Skin of body (tissue), 2 donors: ENCODE results near the gene FAM151A. TPM values are rescaled to one million over a fixed set of nuclear protein-coding genes. Genes with fewer than 3 reads are reported as not detected.
"Not testable (repeated sequence)": the region's sequence is repeated elsewhere in the genome, so short reads cannot be mapped to it uniquely, and the experiment has no call there.

ENCODE experiments used
- DNase-seq: peaks from one replicate; lab custom pipeline; 2025; lab: John Stamatoyannopoulos, UW
- total RNA-seq: library from RNA; depleted of rRNA; stranded (reverse); fragments of >200 nt; gene quantifications from one replicate; pipeline ENCODE4 v1.2.3, GENCODE V29; 2014

Gene FAM151A
- total RNA-seq, 1 donor from 2014 or later, result not detected

DNA sequence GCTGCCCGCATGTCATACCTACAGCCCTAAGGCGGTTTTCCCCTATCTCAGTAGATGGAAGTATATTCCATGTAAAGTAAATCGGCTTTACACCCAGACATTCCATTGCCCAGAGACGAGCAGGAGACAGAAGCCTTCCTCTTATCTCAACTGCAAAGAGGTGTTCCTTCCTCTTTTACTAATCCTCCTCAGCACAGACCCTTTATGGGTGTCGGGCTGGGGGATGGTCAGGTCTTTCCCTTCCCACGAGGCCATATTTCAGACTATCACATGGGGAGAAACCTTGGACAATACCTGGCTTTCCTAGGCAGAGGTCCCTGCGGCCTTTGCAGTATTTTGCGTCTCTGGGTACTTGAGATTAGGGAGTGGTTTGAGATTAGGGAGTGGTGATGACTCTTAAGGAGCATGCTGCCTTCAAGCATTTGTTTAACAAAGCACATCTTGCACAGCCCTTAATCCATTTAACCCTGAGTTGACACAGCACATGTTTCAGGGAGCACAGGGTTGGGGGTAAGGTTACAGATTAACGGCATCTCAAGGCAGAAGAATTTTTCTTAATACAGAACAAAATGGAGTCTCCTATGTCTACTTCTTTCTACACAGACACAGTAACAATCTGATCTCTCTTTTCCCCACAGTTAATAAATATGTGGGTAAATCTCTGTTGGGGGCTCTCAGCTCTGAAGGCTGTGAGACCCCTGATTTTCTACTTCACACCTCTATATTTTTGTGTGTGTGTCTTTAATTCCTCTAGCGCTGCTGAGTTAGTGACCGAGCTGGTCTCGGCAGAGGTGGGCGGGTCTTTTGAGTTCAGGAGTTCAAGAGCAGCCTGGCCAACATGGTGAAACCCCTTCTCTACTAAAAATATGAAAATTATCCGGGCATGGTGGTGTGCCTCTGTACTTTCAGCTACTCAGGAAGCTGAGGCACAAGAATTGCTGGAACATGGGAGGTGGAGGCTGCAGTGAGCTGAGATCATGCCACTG lies 13.4 kb upstream of the FAM151A start:
- DNase-seq, result not testable (repeated sequence)

DNA sequence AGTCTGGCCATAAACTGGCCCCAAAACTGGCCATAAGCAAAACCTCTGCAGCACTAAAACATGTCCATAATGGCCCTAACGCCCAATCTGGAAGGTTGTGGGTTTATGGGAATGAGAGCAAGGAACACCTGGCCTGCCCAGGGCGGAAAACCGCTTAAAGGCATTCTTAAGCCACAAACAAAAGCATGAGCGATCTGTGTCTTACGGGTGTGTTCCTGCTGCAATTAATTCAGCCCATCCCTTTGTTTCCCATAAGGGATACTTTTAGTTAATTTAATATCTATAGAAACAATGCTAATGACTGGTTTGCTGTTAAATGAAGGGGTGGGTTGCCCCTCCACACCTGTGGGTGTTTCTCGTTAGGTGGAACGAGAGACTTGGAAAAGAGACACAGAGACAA lies 12.5 kb upstream of the FAM151A start:
- DNase-seq, result not testable (repeated sequence)

DNA sequence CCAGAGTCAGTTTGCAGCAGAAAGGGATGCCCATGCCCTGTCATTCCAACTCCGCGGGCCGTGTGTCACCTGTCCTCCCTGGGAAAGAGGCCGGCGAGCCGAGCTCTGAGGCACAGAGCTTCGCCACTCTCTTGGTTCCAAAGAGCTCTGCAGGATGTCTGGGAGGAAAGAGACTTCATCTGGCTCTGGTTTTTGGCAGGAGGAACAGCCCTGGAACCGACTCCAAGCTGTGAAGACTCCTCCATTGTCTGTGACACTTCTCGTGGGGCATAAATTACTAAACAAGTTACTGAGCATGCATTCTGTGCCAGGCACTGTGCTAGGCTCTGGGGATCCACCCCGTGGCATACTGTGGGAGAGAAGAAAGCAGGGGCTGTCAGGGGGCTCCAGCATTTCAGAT lies 3.9 kb upstream of the FAM151A start:
- no peak for DNase-seq

DNA sequence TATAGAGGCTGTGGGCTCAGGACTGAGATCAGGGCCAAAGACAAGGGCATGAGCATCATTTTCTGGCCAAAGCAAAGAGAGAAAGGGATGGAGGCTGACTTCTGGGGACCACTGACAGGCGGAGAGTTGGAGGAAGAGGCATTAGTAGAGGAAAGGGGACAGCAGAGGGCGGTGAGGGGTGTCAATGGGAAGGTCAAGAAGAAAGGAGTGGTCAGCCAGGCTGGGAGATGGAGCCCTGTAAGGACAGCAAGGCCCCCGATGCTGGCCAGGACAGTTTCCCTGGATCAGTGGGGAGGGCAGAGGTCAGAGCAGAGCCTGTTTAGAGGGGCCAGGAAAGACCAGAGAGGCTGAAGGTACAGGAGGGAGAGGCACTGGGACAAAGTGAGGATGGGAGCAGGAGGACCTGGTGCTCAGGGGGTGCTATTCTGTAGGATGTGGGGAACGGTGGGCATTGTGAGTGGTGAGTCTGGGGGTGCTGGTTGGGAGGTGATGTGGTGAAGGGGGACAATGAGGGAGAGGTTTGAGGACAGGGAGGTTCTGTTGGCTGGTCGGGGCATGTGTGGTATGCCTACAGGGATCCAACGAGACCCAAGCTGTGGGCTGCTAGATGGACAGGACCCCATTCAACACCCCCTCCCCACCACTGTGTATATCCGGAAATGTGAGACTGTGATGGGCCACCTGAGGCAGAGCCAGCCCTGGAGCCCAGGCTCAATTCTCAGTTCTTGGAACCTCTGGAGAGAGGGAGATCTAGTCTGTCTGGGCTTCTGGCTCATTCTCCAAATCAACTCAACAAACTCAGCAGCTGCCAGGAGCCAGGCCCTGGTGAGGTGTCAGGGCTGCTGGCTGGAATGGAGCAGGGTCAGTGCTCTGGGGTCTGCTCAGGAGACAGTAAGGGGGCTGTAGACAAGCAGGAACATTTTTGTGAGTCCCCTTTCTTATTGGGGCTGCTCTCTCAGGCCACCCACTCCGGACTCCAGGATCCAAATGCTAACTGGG lies 1.4 kb upstream of the FAM151A start:
- no peak for DNase-seq

DNA sequence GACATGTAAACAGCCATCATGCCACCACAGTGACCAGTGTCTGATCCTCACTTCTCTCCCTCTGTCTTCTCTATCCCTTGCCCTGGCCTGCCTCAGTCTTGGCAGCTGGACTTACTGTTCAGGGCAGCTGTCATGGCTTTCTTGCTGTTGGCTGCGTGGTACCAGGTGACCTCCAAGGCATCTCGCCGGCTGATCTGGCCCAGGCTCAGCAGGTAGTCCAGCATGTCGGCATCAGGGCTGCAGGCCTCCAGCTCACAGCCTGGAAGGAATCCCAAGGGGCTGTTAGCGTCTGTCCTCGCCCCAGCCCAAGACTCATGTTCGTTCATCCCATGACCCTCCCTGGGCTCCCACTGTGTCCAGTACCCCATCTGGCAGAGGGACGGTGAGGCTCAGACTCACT lies 3.6 kb downstream of the FAM151A start:
- no peak for DNase-seq

DNA sequence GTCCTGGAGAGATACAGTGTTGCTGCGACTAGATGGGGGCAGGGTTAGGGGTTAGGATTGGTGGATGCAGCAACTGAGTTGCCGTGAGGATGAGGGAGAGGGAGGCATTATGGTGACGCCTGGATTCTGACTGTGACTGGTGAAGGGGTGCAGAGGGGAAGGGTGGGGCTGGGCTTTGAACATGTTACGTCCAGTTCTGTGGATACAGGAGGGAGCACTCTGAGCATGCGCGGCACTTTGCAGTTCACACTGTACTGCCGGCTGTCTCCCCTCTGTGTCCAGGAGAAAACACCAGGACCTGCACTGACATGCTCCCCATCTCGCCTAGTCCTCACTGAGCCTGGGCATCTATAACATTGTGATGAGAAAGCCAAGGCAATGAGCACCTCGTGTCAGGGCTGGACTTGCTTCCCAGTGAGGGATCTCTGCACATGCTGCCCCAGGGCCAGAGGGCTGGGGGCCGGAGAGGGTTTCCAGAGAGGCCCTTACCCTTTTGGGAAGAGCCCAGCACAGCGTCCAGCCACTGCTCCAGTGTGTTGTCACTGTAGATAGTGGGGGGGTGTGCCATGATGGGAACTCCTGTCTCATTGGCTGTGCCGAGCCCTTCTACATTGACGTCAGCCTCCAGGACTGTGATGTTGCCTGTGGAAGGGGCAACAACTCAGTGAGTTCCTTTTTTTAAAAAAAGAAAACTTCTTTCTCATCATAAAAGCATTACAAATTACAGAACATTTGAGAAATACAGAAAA lies 7.6 kb downstream of the FAM151A start:
- no peak for DNase-seq

DNA sequence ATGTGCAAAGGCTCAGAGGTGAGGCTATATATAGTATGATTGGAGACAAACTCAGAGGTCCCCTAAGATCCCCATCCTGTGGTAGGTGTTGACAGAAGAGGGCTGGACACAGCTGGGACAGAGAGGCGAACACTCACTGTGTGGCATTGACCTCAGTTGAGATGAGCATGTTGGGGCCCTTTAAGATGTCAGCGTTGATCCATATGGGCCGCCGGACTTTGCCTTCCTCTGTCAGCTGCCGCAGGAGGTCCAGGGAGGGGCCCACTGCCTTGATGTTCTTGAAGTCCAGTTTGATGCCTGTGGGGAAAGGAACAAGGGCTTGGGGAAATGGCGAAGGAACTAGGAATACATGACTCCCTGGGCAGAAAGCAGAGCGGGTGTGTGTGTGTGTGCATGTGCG lies 8.8 kb downstream of the FAM151A start:
- DNase-seq, result no peak

DNA sequence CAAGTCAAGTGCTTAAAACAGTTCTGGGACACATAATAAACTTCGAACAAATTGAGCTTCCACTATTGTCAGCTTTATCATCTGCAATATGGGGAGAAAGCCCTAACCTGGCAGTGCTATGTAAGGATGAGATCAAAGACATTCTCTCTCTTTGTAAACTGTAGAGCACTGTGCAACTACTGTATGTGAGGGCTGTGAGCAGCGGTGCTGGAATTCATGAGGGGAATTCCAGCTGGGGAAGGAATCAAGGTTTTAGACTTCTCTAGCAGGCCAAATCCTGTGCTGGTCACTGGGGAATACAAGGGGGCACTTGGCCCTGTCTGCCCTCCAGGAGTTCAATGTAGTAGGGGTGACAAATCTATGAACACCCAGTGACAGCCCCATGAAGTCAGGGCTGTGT lies 9.3 kb downstream of the FAM151A start:
- no peak for DNase-seq

DNA sequence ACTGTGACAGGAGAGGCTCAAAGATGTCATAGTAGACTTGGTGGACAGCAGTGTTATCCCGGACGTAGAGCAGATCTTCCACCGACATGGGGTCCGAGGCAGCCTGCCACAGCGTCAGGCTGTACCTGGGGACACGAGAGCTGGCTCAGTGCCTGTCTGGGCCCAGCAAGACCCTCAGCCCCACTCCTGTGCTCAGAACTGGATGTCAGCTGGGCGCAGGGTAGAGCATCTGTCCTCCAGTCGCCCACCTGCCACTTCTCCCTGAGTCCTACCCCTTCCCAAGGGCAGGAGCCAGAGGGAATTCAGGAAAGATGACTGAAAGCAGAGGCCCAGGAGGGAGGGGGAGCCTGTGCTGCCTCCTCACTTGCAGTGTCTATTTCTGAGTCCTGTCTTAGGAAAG lies 11.7 kb downstream of the FAM151A start:
- no peak for DNase-seq

DNA sequence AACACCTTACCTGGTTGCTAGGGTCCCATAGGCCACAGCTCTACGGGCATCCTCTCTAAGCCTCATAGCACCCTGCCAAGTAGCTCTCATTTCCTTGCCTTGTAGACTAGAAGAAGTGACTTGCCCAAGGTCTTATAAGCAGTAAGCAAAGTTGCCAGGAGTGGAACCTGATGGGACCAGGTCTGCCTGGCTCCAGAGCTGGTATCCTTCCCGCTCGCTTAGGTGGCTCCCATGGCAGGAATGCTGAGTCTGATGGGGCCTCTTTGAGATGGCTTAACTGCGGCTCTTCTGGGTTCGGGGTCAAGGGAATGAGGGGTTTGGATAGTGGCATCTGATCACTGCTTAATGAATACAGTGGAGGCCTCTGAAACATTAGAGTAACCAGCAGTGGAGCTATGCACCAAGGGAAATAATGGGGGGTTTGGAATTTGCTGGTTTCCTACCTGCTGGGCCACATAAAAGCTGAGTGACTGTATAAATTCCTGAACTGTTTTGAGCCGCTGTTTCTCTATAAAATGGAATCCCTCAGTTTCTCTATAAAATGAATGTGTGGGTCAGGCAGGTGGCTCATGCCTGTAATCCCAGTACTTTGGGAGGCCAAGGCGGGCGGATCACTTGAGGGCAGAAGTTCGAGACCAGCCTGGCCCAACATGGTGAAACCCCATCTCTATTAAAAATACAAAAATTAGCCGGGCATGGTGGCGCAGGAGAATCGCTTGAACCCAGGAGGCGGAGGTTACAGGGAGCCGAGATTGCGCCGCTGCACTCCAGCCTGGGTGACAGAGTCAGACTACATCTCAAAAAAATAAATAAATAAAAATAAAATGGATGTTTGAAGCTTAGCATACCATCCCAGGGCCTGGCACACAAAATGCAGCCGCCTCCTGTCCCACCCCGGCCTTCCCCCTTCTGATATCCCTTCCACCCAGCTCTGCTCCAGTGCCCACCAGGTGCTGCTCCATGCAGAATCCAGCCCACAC lies 12.4 kb downstream of the FAM151A start:
- DNase-seq, result no peak

DNA sequence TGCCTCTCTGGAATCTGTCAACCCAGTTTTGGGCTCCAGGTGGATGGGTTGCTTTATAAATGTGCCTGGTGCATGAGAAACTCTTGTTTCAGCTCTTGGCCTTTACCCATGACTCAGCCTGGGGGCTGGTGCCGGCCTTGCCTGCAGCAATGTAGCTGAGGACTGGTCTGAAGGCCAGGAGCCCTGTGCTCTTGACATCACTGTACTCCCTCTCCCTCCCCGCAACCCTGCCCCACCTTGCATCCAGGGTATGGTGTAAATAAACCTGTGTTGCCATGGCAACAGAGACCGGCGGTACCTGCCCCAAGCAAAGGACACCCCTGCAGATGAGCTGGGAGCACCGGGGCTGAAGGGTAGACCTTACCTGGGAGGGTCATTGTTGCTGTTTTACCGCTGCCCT lies 13.3 kb downstream of the FAM151A start:
- DNase-seq, result no peak

DNA sequence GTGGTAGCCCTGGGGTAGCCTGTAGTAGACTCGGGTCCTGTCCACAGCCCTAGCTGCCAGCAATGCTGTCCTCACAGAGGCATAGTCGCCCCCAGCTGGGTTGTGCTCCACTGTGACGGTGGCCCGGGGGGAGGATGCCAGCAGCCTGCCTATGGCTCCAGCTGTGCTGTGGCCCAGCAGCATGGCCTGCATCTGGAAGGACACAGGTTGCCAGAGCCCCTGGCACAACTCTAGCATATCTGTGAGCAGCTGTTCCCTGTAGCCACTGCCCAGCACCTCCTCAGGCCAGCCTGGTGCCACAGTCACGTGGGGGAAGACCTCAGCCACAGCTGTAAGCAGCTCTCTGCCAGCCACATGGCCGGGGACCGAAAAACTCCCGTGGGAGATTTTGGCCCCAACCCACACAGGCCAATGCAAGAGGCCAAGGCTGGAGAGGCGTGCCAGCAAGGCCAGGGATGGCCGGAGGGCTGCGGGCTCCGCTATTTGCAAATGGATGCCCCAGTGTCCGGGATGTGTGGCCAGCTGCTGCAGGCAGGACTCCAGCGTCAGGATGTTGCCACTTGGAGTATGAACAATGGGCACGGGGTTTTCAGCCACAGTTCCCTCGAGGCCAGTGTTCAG lies 13.9 kb downstream of the FAM151A start:
- DNase-seq, result no peak

DNA sequence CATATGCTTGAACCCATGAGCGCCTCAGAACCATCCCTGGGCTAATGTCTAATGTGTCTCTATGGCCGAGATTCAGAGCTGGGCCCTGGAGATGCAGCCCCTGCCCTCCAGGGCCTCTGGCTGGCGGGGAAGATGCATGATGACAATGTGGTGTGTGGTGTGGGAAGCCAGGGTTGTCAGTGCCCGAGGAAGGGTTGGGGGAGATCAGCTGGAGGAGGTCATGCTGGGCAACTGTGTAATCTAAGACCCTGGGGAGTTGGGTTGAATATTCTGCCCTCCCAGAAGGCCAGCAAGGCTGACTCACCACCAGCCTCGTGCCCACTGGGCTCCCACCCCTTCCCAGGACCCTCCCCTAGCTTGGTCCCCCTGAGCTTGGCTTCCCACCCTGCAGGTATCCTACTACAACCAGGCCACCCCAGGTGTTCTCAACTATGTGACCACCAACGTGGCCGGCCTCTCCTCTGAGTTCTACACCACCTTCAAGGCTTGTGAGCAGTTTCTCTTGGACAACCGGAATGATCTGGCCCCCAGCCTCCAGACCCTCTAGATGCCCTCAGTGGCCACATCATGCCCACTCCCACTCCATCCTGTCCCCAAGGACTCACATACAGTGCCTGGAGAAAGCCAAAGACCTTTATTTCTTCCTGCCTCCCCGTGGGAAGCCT lies 14.6 kb downstream of the FAM151A start:
- no peak for DNase-seq

DNA sequence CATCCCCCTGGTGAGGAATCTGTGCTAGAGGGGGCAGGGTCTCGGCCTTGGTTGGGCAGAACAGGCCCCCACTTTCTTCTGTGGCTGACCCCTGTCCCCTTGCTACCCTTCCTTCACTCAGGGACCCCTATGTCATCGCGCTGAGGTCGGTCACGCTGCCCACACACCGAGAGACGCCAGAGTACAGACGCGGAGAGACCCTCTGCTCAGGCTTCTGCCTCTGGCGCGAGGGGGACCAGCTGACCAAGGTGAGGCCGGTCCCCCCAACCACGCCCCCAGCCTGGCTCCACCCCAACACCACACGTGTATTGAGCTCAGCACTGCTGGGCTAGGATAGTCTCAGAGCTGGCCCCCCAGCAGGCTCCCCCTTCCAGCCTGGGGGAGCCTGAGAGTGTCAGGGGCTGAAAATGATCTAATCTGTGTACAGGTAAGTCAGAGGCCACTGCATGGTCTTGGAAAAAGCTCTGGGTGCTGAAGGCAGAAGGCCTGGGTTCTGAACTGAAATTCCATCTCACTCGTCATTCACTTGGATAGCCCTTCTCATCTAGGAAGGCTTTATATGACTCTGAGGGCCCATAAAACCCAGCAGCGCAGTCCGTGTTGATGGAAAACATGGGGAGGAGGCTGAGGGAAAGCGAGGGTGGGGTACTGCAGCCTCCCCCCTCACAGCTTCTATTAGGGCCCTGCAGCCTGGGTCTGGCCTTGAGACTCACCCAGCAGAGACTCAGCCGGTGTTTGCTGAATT lies 15.3 kb downstream of the FAM151A start:
- no peak for DNase-seq

DNA sequence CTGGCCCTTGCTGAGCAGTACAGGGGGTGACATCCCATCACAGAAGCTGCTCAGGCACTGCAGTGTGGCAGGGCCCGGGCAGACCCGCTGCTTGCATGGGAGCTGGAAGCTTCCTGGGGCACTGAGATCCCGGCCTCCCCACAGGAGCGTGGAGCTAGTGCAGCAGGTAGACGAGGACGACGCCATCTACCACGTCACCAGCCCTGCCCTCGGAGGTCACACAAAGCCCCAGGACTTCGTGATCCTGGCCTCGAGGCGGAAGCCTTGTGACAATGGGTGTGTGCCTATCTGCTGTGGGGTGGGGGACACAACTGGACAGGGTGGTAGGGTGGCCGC lies 16.4 kb downstream of the FAM151A start:
- DNase-seq, result no peak

DNA sequence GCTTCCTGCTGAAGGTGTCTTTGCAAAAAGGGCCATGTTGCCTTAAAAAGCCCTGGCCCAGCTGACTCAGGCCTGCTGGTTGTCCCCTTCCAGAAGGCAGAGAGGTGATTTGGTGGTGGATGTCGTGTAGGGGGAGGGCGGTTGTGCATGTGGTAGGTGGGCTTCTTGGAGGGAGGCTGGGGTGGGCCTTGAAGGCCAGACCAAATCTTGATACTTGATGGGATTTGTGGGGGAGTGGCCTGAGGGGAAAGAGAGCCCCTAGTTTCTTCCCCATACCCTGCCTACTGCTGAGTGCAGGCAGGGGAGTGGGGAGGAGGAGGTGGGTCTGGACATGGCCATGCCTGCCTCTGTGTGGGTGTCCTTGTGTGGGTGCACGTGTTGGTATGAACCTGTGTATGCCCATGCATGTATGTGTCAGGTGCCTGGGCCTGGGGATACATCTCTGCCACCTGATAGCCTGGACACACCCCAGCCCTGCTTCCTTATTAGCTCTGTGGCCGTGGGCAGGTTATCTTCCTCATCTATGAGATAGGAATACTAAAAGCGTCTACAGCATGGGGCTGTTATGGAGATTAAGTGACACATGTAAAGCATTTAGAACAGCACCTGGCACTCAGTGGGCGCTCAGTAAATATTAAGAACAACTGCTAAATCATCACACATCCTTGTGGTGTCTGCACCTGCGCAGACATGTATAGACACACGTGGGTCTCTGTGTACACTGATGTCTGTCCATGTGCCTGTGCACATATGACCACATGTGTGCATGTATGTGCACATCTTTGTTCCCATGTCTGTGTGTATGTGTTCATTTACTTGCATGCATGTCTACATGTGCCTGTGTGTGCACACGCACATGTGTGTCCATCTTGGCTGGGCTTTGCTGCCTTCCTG lies 17.0 kb downstream of the FAM151A start:
- DNase-seq, result no peak

DNA sequence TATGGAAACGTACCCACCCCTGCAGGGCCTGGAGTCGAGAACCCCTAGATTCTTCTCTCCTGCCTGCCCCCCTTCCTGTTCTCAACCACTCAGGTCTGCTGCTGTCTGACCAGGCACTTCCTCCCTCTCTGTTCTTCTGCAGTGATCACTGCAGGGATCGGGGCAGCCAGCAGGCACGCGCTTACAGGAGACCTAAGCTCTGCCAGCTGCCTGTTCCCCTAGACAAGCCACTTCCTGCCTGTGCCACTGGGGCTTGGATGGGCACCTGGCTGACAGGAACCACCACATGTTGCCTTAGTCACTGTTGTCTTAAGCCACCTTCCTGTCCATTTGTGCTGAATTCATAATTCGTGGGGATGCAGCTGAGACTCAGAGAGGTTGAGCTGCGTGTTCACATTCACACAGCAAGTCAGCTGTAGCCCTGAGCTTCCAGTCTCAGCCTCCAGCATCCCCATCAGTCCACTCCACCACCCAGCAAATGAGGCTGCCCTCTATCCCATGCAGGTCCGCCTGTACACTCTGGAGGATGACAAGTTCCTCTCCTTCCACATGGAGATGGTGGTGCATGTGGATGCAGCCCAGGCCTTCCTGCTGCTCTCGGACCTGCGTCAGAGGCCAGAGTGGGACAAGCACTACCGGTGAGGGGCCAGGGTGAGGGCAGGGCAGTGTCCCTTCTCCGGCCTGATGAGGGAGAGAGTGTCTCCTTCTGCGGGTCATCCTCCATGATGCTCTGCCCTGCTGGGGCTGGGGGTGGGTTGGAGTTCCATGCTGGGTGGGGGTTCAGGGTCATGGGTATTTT lies 18.6 kb downstream of the FAM151A start:
- DNase-seq, result no peak
